Gastrocnemius medialis (tissue), 4 donors: ENCODE measurements around the gene GNAS-AS1. TPM values are rescaled to one million over a fixed set of nuclear protein-coding genes. Genes with fewer than 3 reads are reported as not detected.

ENCODE experiments used
- ATAC-seq, 2 donors: fragments of 150-250 bp; one replicate each; pipeline ENCODE4 v1.9.1; 2016
- DNase-seq, 2 donors: peaks; one replicate each; pipeline ENCODE4 v3.0.0-alpha.2; 2019
- H3K27ac ChIP-seq, 4 donors: fragments of 200-600 bp; sonication (generic); 1 replicate in 1 of 4; 2 replicates in 3 of 4; pipeline ENCODE4 v1.5.1; 2016 to 2018; ENCODE audit warnings: mild to moderate bottlenecking in 2 of 4, moderate library complexity in 1 of 4
- H3K27me3 ChIP-seq, 3 donors: fragments of 200-600 bp; sonication (generic) in 2 of 3; 1 replicate in 1 of 3; 2 replicates in 2 of 3; pipeline versions ENCODE4 v1.5.1 to v1.6.0; 2016 to 2019; ENCODE audit warnings: mild to moderate bottlenecking in 1 of 3, moderate library complexity in 1 of 3
- H3K36me3 ChIP-seq, 2 donors: fragments of 200-600 bp; sonication (generic) in 1 of 2; one replicate each; pipeline ENCODE4 v1.5.1; 2017 to 2018
- H3K4me1 ChIP-seq, 2 donors: fragments of 200-600 bp; sonication (generic) in 1 of 2; one replicate each; pipeline ENCODE4 v1.5.1; 2016 to 2017; ENCODE audit warnings: mild to moderate bottlenecking in 2 of 2
- H3K4me3 ChIP-seq, 4 donors: fragments of 200-600 bp; sonication (generic) in 3 of 4; 1 replicate in 1 of 4; 2 replicates in 3 of 4; pipeline ENCODE4 v1.5.1; 2016 to 2019; ENCODE audit warnings: mild to moderate bottlenecking in 2 of 4
- H3K9me3 ChIP-seq, 3 donors: fragments of 200-600 bp; sonication (generic) in 2 of 3; 1 replicate in 1 of 3; 2 replicates in 2 of 3; pipeline ENCODE4 v1.5.1; 2016 to 2019
- CTCF ChIP-seq, 5 experiments: fragments of 450-650 bp in 3 of 5; fragments of 200-600 bp in 2 of 5; sonication (generic) in 2 of 5; IDR thresholded peaks in 4 of 5; conservative IDR thresholded peaks in 1 of 5; 1 replicate in 4 of 5; 2 replicates in 1 of 5; pipeline ENCODE4 v1.5.1; 2016 to 2019; ENCODE audit warnings: antibody characterized with exemption in 5 of 5, mild to moderate bottlenecking in 3 of 5, moderate library complexity in 3 of 5
- POLR2A ChIP-seq, 2 donors: fragments of 450-650 bp; IDR thresholded peaks; one replicate each; pipeline ENCODE4 v1.6.1; 2017; ENCODE audit warnings: antibody characterized with exemption in 2 of 2, mild to moderate bottlenecking in 2 of 2, moderate library complexity in 2 of 2
- in situ Hi-C, 4 donors: fragments of 200-750 bp; cut with MboI; loops; one replicate each; pipeline versions ENCODE4 v1.15.0 to v1.8.0; 2017; ENCODE audit warnings: low sequenced_read_pairs in 4 of 4
- intact Hi-C: fragments of 100-400 bp; cut with DNase I; formaldehyde crosslinking; loops from one replicate; pipeline ENCODE4 v1.15.1; 2023; ENCODE audit warnings: low total_unique reads
- total RNA-seq, 4 donors: library from RNA; depleted of rRNA; stranded (reverse); fragments of >200 nt; gene quantifications; one replicate each; pipeline versions ENCODE4 v1.1.0 to v1.2.3, GENCODE V29; 2016

GNAS-AS1 gene
- total RNA-seq, 4 donors from 2014 or later: not detected

- ATAC-seq: no peak
- no peaks in the 10 kb centered on the region for H3K9me3 ChIP-seq
- in situ Hi-C loops (loop anchor here in 1 of 4 donors (10.0 to 25.0 kb wide), 2 partner anchors 112 to 349 kb away; partner anchors contain the start of gene NELFCD), intact Hi-C loops (no loop called here)
- no peaks in the 10 kb centered on the region for H3K4me1 ChIP-seq
- H3K27me3 ChIP-seq: peaks cover 0 to 12% (median 0%) of the 10 kb centered on the region in 3 donors
- no peak for DNase-seq
- no peaks in the 10 kb centered on the region for H3K36me3 ChIP-seq
- no peak overlapping the region for H3K4me3 ChIP-seq
- TF ChIP-seq POLR2A (IDR thresholded peaks at IDR 0.05): no peak
- no peak for TF ChIP-seq CTCF (IDR thresholded peaks at IDR 0.05 in 4 of 5, conservative IDR thresholded peaks at IDR 0.05 in 1 of 5)
- no peak overlapping the region for H3K27ac ChIP-seq
Measured at GRCh38 chr20:58875541-58876134, 24.9 kb upstream of the GNAS-AS1 start.

GRCh38 chr20:58875111-58875510 is 24.4 kb upstream of the GNAS-AS1 start:
- Histone ChIP-seq H3K27me3 (peaks cover 0 to 11% (median 0%) of the 10 kb centered on the region in 3 donors), H3K4me1 (no peaks in the 10 kb centered on the region), H3K36me3 (no peaks in the 10 kb centered on the region), H3K9me3 (no peaks in the 10 kb centered on the region), H3K27ac (no peak overlapping the region), H3K4me3 (no peak overlapping the region)
- in situ Hi-C loops (loop anchor here in 1 of 4 donors (10.0 to 25.0 kb wide), 2 partner anchors 112 to 350 kb away; partner anchors contain the start of gene NELFCD), intact Hi-C loops (no loop called here)
- DNase-seq (no peak), ATAC-seq (no peak)
- TF ChIP-seq POLR2A (IDR thresholded peaks at IDR 0.05): no peak
- no peak for TF ChIP-seq CTCF (IDR thresholded peaks at IDR 0.05 in 4 of 5, conservative IDR thresholded peaks at IDR 0.05 in 1 of 5)

- DNase-seq: no peak
- Histone ChIP-seq H3K9me3 (no peaks in the 10 kb centered on the region), H3K4me1 (no peaks in the 10 kb centered on the region), H3K36me3 (no peaks in the 10 kb centered on the region), H3K4me3 (no peak overlapping the region), H3K27me3 (peaks cover 0 to 6% (median 0%) of the 10 kb centered on the region in 3 donors), H3K27ac (no peak overlapping the region)
- intact Hi-C loops: loop anchor here (5.0 kb wide), 2 partner anchors 168 to 278 kb away; partner anchors contain the start of gene PRELID3B
- TF ChIP-seq POLR2A (IDR thresholded peaks at IDR 0.05) (no peak), CTCF (IDR thresholded peaks at IDR 0.05 in 4 of 5, conservative IDR thresholded peaks at IDR 0.05 in 1 of 5) (no peak)
- no peak for ATAC-seq
- in situ Hi-C loops: loop anchor here (5.0 to 25.0 kb wide), 6 partner anchors 108 to 637 kb away; partner anchors contain the start of genes ANKRD60 (in 1 of the 4) and NELFCD (in 1 of the 4)
Measured at GRCh38 chr20:58874469-58874868, 23.8 kb upstream of the GNAS-AS1 start.

GRCh38 chr20:58871533-58872102 is 20.9 kb upstream of the GNAS-AS1 start:
- Histone ChIP-seq H3K27ac (no peak overlapping the region), H3K9me3 (no peaks in the 10 kb centered on the region), H3K36me3 (no peaks in the 10 kb centered on the region), H3K27me3 (no peaks in the 10 kb centered on the region), H3K4me3 (no peak overlapping the region), H3K4me1 (no peaks in the 10 kb centered on the region)
- intact Hi-C loops (loop anchor here (5.0 kb wide), 2 partner anchors 171 to 281 kb away; partner anchors contain the start of gene PRELID3B), in situ Hi-C loops (loop anchor here (5.0 to 25.0 kb wide), 6 partner anchors 111 to 634 kb away; partner anchors contain the start of genes ANKRD60 (in 1 of the 4) and NELFCD (in 1 of the 4))
- TF ChIP-seq POLR2A (IDR thresholded peaks at IDR 0.05) (no peak), CTCF (IDR thresholded peaks at IDR 0.05 in 4 of 5, conservative IDR thresholded peaks at IDR 0.05 in 1 of 5) (no peak)
- DNase-seq (no peak), ATAC-seq (no peak)
